ENCODE results near the gene PSPN.

The PSPN gene

DNA sequence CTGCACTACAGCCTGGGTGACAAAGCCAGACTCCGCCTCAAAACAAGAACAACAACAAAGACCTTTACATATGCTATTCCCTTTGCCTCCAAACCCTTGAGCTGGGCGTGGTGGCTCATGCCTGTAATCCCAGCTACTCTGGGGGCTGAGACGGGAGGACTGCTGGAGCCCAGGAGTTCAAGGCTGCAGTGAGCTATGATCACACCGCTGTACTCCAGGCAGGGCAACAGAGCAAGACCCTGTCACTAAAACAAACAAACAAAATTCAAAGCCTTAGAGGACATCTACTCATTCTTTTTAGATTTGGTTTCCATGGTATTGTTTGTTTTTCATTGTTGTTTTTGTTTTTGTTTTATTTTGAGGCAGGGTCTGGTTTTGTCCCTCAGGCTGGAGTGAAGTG lies 50.1 kb downstream of the PSPN start:
- no peak for DNase-seq (ENCODE audit: low spot score)
